Suprapubic skin (tissue), 4 donors: ENCODE results near the gene SLC24A1.

Source experiments
- CTCF ChIP-seq, 2 donors: fragments of 200-600 bp in 1 of 2; fragments of 450-650 bp in 1 of 2; sonication (generic) in 1 of 2; IDR thresholded peaks; one replicate each; pipeline ENCODE4 v1.5.1; 2016 to 2019; ENCODE audit warnings: antibody characterized with exemption in 2 of 2, mild to moderate bottlenecking in 1 of 2, moderate library complexity in 1 of 2
- EP300 ChIP-seq: sonication (generic); formaldehyde crosslinking; IDR thresholded peaks from one replicate; pipeline ENCODE4 v1.6.1; 2017; ENCODE audit warnings: antibody characterized with exemption
- POLR2A ChIP-seq, 2 donors: fragments of 450-650 bp; IDR thresholded peaks; one replicate each; pipeline ENCODE4 v1.6.1; 2017; ENCODE audit warnings: antibody characterized with exemption in 2 of 2, mild to moderate bottlenecking in 2 of 2, moderate library complexity in 2 of 2
- POLR2AphosphoS5 ChIP-seq, 3 donors: sonication (generic); formaldehyde crosslinking; IDR thresholded peaks; one replicate each; pipeline ENCODE4 v1.6.1; 2017; ENCODE audit warnings: antibody characterized with exemption in 3 of 3

- no peak for TF ChIP-seq EP300
- no peak for TF ChIP-seq CTCF (IDR thresholded peaks at IDR 0.05)
- TF ChIP-seq POLR2AphosphoS5 (IDR thresholded peaks at IDR 0.05), result no peak
- TF ChIP-seq POLR2A (IDR thresholded peaks at IDR 0.05), result no peak
Measured at GRCh38 chr15:65571971-65572370, 49.8 kb upstream of the SLC24A1 start.
